ENCODE results near the gene GNAQ.

Gene GNAQ

DNA sequence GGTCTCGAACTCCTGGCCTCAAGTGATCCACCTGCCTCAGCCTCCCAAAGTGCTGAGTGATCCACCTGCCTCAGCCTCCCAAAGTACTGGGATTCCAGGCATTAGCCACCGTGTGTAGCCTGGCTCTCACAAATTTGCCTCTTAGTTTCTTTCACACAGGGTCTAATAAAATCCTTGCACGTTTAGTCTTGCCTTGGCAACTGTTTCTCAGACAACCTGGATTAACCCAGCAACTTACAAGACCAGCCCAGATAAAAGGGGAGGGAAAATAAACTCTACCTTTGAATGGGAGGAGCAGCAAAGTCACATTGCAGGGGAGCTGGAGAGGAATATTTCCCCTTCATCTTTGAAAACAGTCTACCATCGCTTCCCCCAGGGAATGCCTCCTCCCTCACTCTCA is 354.2 kb downstream of the GNAQ start:
- DNase-seq: no peak

DNA sequence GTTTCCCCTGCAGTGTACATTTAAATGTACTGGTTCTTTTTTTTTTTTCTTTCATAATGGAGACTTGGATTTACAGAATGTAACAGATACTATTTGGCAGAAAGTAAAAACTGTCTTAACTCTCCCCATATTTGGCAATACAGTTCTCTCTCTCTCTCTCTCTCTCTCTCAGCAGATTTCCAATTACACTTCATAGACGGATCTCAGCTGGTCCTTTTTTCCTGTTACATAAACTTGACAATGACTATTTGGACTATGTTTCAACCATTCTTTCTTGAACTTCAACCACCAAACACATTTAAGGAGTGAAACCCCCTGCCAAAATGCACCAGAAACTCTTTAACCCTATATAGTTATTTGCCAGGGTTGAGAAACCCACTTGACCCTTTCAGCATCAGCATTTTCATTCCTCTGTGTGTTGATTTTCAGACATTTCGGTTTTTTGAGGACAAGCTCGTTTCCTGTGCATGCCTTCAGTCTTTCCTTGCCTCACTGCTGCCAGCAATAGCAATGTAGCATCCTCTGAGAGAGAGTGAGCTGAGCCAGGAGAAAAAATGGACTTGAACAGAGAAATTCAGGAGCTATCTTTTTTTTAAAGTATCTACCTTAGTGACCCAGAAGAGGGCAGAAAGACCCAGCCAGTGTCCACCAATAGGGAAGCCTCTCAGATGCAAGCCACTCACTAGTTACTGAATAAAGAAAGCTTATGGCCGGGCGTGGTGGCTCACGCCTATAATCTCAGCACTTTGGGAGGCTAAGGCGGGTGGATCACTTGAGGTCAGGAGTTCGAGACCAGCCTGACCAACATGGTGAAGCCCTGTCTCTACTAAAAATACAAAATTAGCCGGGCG is 357.4 kb downstream of the GNAQ start:
- DNase-seq: no peak

DNA sequence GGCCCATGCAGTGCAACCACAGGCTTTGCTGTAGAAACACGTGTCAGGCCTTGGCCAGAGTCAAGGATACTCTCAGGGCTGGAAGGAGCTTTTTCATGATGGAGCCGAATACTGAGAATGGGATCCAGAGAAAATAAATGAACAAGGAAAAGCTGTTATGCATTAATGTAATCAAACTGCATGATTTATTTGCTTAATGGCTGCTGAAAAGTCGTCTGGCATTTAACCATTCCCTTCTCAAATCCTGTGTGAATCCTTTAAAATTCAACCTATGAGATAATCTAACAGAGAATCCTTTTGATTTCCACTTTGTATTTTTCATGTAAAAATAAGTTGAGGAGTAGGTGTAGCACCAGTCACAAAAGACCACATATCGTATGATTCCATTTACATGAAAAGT is 359.4 kb downstream of the GNAQ start:
- no peak for DNase-seq

DNA sequence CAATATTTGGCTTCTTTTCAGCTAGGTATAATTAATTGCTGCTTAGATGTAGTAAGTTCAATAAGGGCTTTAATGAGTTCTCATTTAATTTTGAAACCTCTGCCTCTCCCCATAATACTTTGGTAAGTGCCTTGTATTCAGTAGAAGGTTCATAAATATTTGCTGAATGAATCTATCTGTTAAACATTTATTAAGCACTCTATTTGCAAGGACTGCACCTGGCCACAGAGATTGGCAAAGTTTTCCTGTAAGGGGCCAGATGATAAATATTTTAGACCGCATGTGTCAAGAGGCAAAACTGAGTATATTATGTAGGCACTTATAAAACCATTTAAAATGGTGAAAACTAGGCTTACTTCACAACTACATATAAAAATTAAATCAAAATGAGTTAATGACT is 364.5 kb downstream of the GNAQ start:
- no peak for DNase-seq

All from hippocampal formation (tissue), 2 donors.